OCI-LY3 (cell line): ENCODE measurements around the gene NINL.

ENCODE experiments used
- H2AFZ ChIP-seq: fragments of 200-600, 300-600 bp; shearing (Covaris generic); 2 replicates; pipeline ENCODE4 v1.6.0; 2014; ENCODE audit warnings: antibody characterized with exemption, low read depth, low read length
- H3K27ac ChIP-seq: fragments of 200-600, 300-600 bp; sonication (generic); 2 replicates; pipeline ENCODE4 v1.5.1; 2014; ENCODE audit warnings: mild to moderate bottlenecking, low read length, moderate library complexity, mixed read lengths
- H3K27me3 ChIP-seq: fragments of 200-600, 300-600 bp; sonication (generic); 2 replicates; pipeline ENCODE4 v1.6.1; 2014; ENCODE audit warnings: low read depth, low read length, mixed read lengths
- H3K36me3 ChIP-seq: fragments of 200-600, 300-600 bp; sonication (generic); replicated peaks from 2 replicates; pipeline ENCODE3; 2014; ENCODE audit warnings: low read depth, low read length, mixed read lengths
- H3K4me1 ChIP-seq: fragments of 300-600, 200-600 bp; sonication (generic); 2 replicates; pipeline ENCODE4 v1.6.1; 2014; ENCODE audit warnings: low read length, mixed read lengths
- H3K4me2 ChIP-seq: fragments of 200-600, 300-600 bp; sonication (generic); 2 replicates; pipeline ENCODE4 v1.6.1; 2014; ENCODE audit warnings: low read length, mixed read lengths
- H3K4me3 ChIP-seq: fragments of 300-600, 200-600 bp; sonication (generic); 2 replicates; pipeline ENCODE4 v1.5.1; 2014; ENCODE audit warnings: antibody characterized with exemption, mild to moderate bottlenecking, low read length, moderate library complexity
- H3K79me2 ChIP-seq: fragments of 300-600, 200-600 bp; shearing (Covaris generic); 2 replicates; pipeline ENCODE4 v1.6.1; 2014; ENCODE audit warnings: mild to moderate bottlenecking, low read length, mixed read lengths
- H3K9ac ChIP-seq: fragments of 300-600, 200-600 bp; shearing (Covaris generic); 2 replicates; pipeline ENCODE4 v1.6.0; 2014; ENCODE audit warnings: mild to moderate bottlenecking, low read length, moderate library complexity
- H3K9me3 ChIP-seq: fragments of 200-600, 300-600 bp; shearing (Covaris generic); 2 replicates; pipeline ENCODE4 v1.6.1; 2014; ENCODE audit warnings: low read length, mixed read lengths; ENCODE audit not compliant: insufficient read depth
- H4K20me1 ChIP-seq: fragments of 200-600, 300-600 bp; sonication (generic); 2 replicates; pipeline ENCODE4 v1.6.1; 2016; ENCODE audit warnings: low read length, mixed read lengths; ENCODE audit not compliant: insufficient read depth
- EZH2phosphoT487 ChIP-seq: fragments of 200-600 bp; shearing (Covaris generic); IDR thresholded peaks from 2 replicates; pipeline ENCODE4 v1.6.1; 2018; ENCODE audit warnings: antibody characterized with exemption, mixed run types, low read depth
- TF ChIP-seq, protein P1 (sequence below): fragments of 200-600, 300-600 bp; sonication (generic); IDR thresholded peaks from 2 replicates; pipeline ENCODE4 v1.5.1; 2014; ENCODE audit warnings: antibody characterized with exemption, low read length, low read depth

The NINL gene

DNA sequence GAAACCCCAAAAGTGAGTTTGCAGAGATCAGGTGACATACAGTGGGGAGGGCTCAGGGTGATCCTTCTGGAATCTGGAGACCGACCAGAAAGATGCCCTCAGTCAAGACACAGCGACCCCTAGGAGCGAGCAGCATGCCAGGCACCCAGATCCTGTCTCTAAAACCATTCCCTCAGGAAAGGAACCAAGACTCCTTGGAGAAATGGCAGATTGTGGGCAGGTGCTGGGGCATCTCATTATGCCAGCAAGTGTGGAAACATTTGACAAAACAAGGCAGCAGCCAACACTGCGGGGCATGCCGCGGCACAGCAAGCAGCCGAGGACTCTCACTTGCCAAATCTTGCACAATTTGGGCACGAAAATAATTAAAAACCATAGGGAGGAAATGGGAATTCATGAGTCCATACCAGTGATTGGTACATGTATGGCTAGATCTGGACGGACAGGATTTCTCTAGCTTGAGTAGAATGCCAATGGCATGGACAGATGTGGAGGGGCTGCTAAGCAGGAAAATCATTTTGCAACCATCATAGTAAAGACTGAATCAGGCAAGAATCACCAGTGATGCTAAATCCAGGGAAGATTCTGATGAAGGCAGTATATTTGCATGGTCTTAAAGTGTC lies 101.0 kb downstream of the NINL start:
- TF ChIP-seq EZH2phosphoT487, result no peak
- TF ChIP-seq, protein P1, sequence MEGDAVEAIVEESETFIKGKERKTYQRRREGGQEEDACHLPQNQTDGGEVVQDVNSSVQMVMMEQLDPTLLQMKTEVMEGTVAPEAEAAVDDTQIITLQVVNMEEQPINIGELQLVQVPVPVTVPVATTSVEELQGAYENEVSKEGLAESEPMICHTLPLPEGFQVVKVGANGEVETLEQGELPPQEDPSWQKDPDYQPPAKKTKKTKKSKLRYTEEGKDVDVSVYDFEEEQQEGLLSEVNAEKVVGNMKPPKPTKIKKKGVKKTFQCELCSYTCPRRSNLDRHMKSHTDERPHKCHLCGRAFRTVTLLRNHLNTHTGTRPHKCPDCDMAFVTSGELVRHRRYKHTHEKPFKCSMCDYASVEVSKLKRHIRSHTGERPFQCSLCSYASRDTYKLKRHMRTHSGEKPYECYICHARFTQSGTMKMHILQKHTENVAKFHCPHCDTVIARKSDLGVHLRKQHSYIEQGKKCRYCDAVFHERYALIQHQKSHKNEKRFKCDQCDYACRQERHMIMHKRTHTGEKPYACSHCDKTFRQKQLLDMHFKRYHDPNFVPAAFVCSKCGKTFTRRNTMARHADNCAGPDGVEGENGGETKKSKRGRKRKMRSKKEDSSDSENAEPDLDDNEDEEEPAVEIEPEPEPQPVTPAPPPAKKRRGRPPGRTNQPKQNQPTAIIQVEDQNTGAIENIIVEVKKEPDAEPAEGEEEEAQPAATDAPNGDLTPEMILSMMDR, result no peak
- no peak overlapping the region for H3K4me2 ChIP-seq

DNA sequence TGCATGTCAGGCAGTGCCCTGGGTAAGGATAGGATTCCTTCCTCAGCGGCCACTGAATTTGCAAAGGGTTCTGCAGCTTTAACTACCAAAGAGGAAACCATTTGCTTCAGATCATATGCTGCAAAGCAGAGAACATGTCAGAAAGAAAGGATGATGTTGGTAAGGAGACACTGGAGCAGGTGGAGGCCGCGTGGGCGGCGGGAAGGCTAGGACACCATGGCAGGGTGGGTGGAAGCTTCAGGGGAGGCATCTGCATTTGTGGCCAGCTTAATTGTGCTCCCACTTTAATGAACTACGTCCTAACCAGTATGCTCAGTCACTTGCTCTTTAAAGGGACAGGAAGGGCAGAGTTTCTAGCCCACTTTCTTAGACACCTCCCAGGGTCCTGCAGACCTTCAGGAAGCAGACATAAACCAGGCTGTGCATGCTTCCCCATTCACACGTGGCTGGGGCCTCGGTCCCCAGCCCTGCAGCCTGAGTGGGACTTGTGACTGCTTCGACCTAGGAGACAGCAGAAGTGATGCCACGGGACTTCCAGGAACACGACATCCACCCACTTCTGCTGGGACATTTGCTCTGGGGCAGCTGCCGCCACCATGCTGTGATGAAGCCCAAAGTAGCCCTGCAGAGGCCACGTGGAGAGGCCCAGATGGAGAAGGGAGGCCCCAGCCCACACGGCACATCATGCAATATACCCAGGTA lies 101.7 kb downstream of the NINL start:
- Histone ChIP-seq H3K4me2 (no peak overlapping the region), H3K9me3 (no peaks in the 10 kb centered on the region), H3K27me3 (peaks cover 18% of the 10 kb centered on the region), H2AFZ (no peak overlapping the region), H3K27ac (no peak overlapping the region), H3K79me2 (no peaks in the 10 kb centered on the region), H3K36me3 (no peaks in the 10 kb centered on the region), H3K4me1 (0 out of 2 replicates have a peak, but pooled peaks cover 3% of the 10 kb centered on the region), H3K9ac (no peak overlapping the region), H4K20me1 (no peaks in the 10 kb centered on the region), H3K4me3 (no peak overlapping the region)
- TF ChIP-seq EZH2phosphoT487, result no peak
- TF ChIP-seq, protein P1, result no peak

More for the DNA sequence above, 101.0 kb downstream of the NINL start:
- no peaks in the 10 kb centered on the region for H3K79me2 ChIP-seq
- no peak overlapping the region for H3K27ac ChIP-seq
- 0 out of 2 replicates have a peak, but pooled peaks cover 3% of the 10 kb centered on the region for H3K4me1 ChIP-seq
- no peaks in the 10 kb centered on the region for H3K9me3 ChIP-seq
- no peaks in the 10 kb centered on the region for H3K36me3 ChIP-seq
- H3K9ac ChIP-seq, result no peak overlapping the region
- H2AFZ ChIP-seq, result no peak overlapping the region
- H3K27me3 ChIP-seq, result peaks cover 18% of the 10 kb centered on the region
- H3K4me3 ChIP-seq, result no peak overlapping the region
- H4K20me1 ChIP-seq, result no peaks in the 10 kb centered on the region

DNA sequence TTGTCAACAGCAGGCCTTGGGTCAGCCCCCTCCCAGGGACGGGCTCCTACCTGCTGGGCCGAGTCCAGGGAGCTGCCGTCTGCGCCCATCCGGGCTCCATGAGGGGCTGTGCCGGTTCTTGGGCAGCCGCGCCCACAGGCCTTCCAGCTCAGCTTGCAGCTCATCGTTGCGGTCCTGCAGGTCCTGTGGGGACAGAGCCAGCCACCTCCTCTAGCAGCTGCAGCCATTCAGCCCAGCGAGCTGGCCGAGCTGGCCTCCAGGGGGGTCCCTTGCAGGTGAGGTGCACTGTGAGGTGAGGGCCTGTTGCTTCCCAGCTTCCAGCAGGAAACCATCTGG lies 103.4 kb downstream of the NINL start:
- H3K27ac ChIP-seq, result no peak overlapping the region
- H3K9ac ChIP-seq, result no peak overlapping the region
- TF ChIP-seq, protein P1, result no peak
- TF ChIP-seq EZH2phosphoT487, result no peak
- no peak overlapping the region for H2AFZ ChIP-seq
- no peak overlapping the region for H3K4me3 ChIP-seq
- H3K27me3 ChIP-seq, result peaks cover 18% of the 10 kb centered on the region
- H3K4me2 ChIP-seq, result no peak overlapping the region
- no peaks in the 10 kb centered on the region for H3K36me3 ChIP-seq
- no peaks in the 10 kb centered on the region for H3K79me2 ChIP-seq
- H3K4me1 ChIP-seq, result 0 out of 2 replicates have a peak, but pooled peaks cover 3% of the 10 kb centered on the region
- H4K20me1 ChIP-seq, result no peaks in the 10 kb centered on the region
- H3K9me3 ChIP-seq, result no peaks in the 10 kb centered on the region

DNA sequence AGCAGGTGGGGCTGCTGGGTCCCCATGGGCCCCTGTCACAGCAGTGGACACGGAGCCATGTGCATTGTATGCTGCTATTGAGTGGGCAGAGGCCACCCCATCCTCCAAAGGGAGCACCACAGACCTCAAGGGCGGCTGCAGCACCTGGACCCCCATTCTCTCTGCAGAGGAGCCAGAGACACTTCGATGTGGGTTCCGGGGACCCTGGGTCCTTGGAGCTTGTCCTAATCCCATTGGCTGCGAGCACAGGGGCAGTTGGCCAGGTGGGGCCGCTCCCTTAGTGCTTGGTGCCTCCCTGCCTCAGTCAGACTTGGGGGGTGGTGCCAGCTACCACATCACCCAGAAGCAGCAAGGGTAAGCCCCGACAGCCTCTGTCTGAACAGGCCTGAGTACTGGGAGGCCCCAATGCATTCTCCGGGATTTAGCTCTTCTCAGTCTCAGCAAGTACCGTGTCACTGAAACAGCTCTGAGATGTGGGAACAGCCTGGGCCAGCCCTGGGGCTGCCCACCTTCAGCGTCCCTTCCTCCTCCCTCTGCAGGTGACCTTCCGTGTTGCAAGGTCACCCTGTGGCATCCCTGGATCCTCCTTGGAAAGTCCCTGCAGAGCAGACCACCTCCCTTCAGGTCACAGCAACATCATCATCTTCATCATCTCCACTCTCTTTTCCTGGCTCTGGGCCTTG lies 104.0 kb downstream of the NINL start:
- peaks cover 15% of the 10 kb centered on the region for H3K27me3 ChIP-seq

More for the DNA sequence above, 104.0 kb downstream of the NINL start:
- Histone ChIP-seq H3K9me3 (no peaks in the 10 kb centered on the region), H4K20me1 (no peaks in the 10 kb centered on the region), H3K4me2 (no peak overlapping the region), H3K4me3 (no peak overlapping the region), H3K4me1 (0 out of 2 replicates have a peak, but pooled peaks cover 3% of the 10 kb centered on the region), H3K9ac (no peak overlapping the region), H2AFZ (no peak overlapping the region), H3K79me2 (no peaks in the 10 kb centered on the region), H3K27ac (no peak overlapping the region), H3K36me3 (no peaks in the 10 kb centered on the region)
- TF ChIP-seq, protein P1, result no peak
